Glutamatergic neuron (in vitro differentiated cells): Measurements from ENCODE around the gene RASGRP3. TPM values are rescaled to one million over a fixed set of nuclear protein-coding genes. Genes with fewer than 3 reads are reported as not detected.

ENCODE experiments used
- DNase-seq: peaks from one replicate; pipeline ENCODE4 v3.0.0; 2022
- H3K27ac Mint-ChIP-seq: one replicate; pipeline ENCODE4 v1.8.0; 2020; ENCODE audit warnings: mild to moderate bottlenecking, mixed read lengths, inconsistent platforms; ENCODE audit not compliant: unreplicated experiment
- H3K27me3 Mint-ChIP-seq: one replicate; pipeline ENCODE4 v1.8.0; 2020; ENCODE audit warnings: mild to moderate bottlenecking, moderate library complexity, mixed read lengths, inconsistent platforms; ENCODE audit not compliant: unreplicated experiment
- H3K36me3 Mint-ChIP-seq: one replicate; pipeline ENCODE4 v1.8.0; 2020; ENCODE audit warnings: mild to moderate bottlenecking, mixed read lengths, inconsistent platforms; ENCODE audit not compliant: unreplicated experiment
- H3K4me1 Mint-ChIP-seq: one replicate; pipeline ENCODE4 v1.8.0; 2020; ENCODE audit warnings: mild to moderate bottlenecking, low read depth, mixed read lengths, inconsistent platforms; ENCODE audit not compliant: unreplicated experiment
- H3K4me3 Mint-ChIP-seq: one replicate; pipeline ENCODE4 v1.8.0; 2020; ENCODE audit warnings: mild to moderate bottlenecking, mixed read lengths, inconsistent platforms; ENCODE audit not compliant: unreplicated experiment
- H3K9me3 Mint-ChIP-seq: one replicate; pipeline ENCODE4 v1.8.0; 2020; ENCODE audit warnings: mild to moderate bottlenecking, moderate library complexity, mixed read lengths, inconsistent platforms; ENCODE audit not compliant: unreplicated experiment
- CTCF ChIP-seq: fragments of 200-600 bp; sonication (generic); IDR thresholded peaks from one replicate; pipeline ENCODE4 v1.5.0; 2021; ENCODE audit not compliant: partially characterized antibody, unreplicated experiment
- total RNA-seq: library from RNA; stranded (reverse); fragmentation: NEBNext Ultra II Directional; extraction: Animal tissue kit (Norgen Biotek cat#: 25700); gene quantifications from one replicate; pipeline ENCODE4 v1.2.1, GENCODE V29; 2021; ENCODE audit not compliant: unreplicated experiment

The RASGRP3 gene
- total RNA-seq, 1 donor from 2014 or later: not detected

- H3K27me3 Mint-ChIP-seq: peaks cover 6% of the 10 kb centered on the region
- H3K4me1 Mint-ChIP-seq: peaks cover 2% of the 10 kb centered on the region
- no peak overlapping the region for H3K27ac Mint-ChIP-seq
- DNase-seq: no peak
- H3K9me3 Mint-ChIP-seq: peaks cover 8% of the 10 kb centered on the region
- TF ChIP-seq CTCF: no peak
- no peaks in the 10 kb centered on the region for H3K36me3 Mint-ChIP-seq
- no peak overlapping the region for H3K4me3 Mint-ChIP-seq
These were observed 127.0 kb downstream of the RASGRP3 start for GRCh38 chr2:33603416-33603815.

- Mint-ChIP-seq H3K27ac (no peak overlapping the region), H3K4me3 (no peak overlapping the region), H3K9me3 (no peaks in the 10 kb centered on the region), H3K4me1 (no peaks in the 10 kb centered on the region), H3K36me3 (no peaks in the 10 kb centered on the region), H3K27me3 (peaks cover 2% of the 10 kb centered on the region)
- DNase-seq: no peak
- no peak for TF ChIP-seq CTCF
These were observed 128.6 kb downstream of the RASGRP3 start for GRCh38 chr2:33605056-33605455.

GRCh38 chr2:33606100-33606499 lies 129.7 kb downstream of the RASGRP3 start:
- peaks cover 2% of the 10 kb centered on the region for H3K27me3 Mint-ChIP-seq
- DNase-seq: no peak
- TF ChIP-seq CTCF: no peak
- no peaks in the 10 kb centered on the region for H3K36me3 Mint-ChIP-seq
- H3K4me3 Mint-ChIP-seq: no peak overlapping the region
- peaks cover 1% of the 10 kb centered on the region for H3K9me3 Mint-ChIP-seq
- H3K27ac Mint-ChIP-seq: no peak overlapping the region
- no peaks in the 10 kb centered on the region for H3K4me1 Mint-ChIP-seq

- no peak overlapping the region for H3K4me3 Mint-ChIP-seq
- H3K27me3 Mint-ChIP-seq: peaks cover 2% of the 10 kb centered on the region
- no peaks in the 10 kb centered on the region for H3K4me1 Mint-ChIP-seq
- no peak overlapping the region for H3K27ac Mint-ChIP-seq
- no peak for DNase-seq
- peaks cover 1% of the 10 kb centered on the region for H3K9me3 Mint-ChIP-seq
- TF ChIP-seq CTCF: no peak
- H3K36me3 Mint-ChIP-seq: no peaks in the 10 kb centered on the region
These were observed 130.2 kb downstream of the RASGRP3 start for GRCh38 chr2:33606622-33607021.

- peaks cover 1% of the 10 kb centered on the region for H3K9me3 Mint-ChIP-seq
- no peak for TF ChIP-seq CTCF
- no peak overlapping the region for H3K4me3 Mint-ChIP-seq
- no peak for DNase-seq
- peaks cover 2% of the 10 kb centered on the region for H3K27me3 Mint-ChIP-seq
- H3K4me1 Mint-ChIP-seq: no peaks in the 10 kb centered on the region
- no peak overlapping the region for H3K27ac Mint-ChIP-seq
- H3K36me3 Mint-ChIP-seq: no peaks in the 10 kb centered on the region
These were observed 130.8 kb downstream of the RASGRP3 start for GRCh38 chr2:33607251-33607721.
